Kidney epithelial cell (primary cell): ENCODE measurements around the gene SVEP1. TPM values are rescaled to one million over a fixed set of nuclear protein-coding genes. Genes with fewer than 3 reads are reported as not detected.

Source experiments
- DNase-seq: peaks from one replicate; pipeline ENCODE4 v3.0.0-alpha.2; 2010; ENCODE audit warnings: low read depth
- H3K27me3 ChIP-seq: 2 replicates; pipeline ENCODE4 v1.6.0; 2011; ENCODE audit warnings: low read length; ENCODE audit not compliant: control insufficient read depth, insufficient read depth
- H3K36me3 ChIP-seq: 2 replicates; pipeline ENCODE4 v1.5.1; 2011; ENCODE audit warnings: low read length; ENCODE audit not compliant: control insufficient read depth, insufficient read depth
- H3K4me3 ChIP-seq: 2 replicates; pipeline ENCODE4 v1.5.1; 2011; ENCODE audit warnings: low read depth, mild to moderate bottlenecking, control low read depth, low read length
- total RNA-seq: library from RNA; depleted of rRNA; stranded (reverse); fragments of >200 nt; gene quantifications from 2 replicates; pipeline ENCODE4 v1.2.3, GENCODE V29; 2015
- TF ChIP-seq, protein P1 (sequence below): IDR thresholded peaks from 2 replicates; pipeline ENCODE4 v1.5.1; 2011; ENCODE audit warnings: mild to moderate bottlenecking, moderate library complexity, low read length, control low read depth, inconsistent platforms; ENCODE audit not compliant: insufficient read depth, poor library complexity, severe bottlenecking

SVEP1 gene
- total RNA-seq, 1 donor from 2014 or later: 1.6 TPM

DNA sequence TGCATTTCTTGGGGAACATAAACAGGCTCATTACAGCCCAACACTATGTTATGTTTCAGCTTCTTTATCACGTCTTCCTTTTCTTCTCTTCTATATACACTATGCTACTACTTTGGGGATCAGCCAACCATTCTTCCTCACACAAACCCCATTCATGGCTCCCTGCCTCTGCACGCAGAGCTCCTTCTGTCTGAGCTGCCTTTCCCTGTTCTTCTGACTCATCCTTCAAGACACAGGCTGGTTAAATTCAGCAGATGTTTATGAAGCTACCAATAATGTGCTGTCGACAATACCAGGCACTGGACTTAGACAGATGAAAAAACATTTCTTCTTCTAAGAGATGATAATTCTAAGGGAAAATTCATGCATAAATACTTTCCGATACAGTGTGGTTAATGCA, 139.4 kb downstream of the SVEP1 start:
- H3K36me3 ChIP-seq: no peaks in the 10 kb centered on the region
- no peak for DNase-seq
- H3K27me3 ChIP-seq: no peaks in the 10 kb centered on the region
- TF ChIP-seq, protein P1, sequence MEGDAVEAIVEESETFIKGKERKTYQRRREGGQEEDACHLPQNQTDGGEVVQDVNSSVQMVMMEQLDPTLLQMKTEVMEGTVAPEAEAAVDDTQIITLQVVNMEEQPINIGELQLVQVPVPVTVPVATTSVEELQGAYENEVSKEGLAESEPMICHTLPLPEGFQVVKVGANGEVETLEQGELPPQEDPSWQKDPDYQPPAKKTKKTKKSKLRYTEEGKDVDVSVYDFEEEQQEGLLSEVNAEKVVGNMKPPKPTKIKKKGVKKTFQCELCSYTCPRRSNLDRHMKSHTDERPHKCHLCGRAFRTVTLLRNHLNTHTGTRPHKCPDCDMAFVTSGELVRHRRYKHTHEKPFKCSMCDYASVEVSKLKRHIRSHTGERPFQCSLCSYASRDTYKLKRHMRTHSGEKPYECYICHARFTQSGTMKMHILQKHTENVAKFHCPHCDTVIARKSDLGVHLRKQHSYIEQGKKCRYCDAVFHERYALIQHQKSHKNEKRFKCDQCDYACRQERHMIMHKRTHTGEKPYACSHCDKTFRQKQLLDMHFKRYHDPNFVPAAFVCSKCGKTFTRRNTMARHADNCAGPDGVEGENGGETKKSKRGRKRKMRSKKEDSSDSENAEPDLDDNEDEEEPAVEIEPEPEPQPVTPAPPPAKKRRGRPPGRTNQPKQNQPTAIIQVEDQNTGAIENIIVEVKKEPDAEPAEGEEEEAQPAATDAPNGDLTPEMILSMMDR: no peak
- no peak overlapping the region for H3K4me3 ChIP-seq

DNA sequence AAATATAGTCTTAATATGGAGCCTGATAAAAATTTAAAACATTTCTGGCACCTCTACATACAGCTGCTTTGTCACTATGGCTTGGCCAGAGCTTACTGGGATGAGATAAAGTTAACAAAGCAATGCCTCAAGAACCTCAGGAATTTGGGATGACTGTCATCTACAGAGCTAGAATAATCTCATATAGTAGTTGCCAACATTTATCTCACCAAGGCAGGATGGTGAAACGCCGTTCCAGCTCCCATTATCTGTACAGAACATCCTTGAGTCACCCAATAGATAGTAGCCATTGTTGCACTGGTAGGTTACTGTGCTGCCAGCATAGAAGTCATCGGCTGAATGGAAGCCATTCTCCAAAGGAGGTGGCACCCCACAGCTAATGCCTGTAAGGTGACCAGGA, 147.3 kb downstream of the SVEP1 start:
- TF ChIP-seq, protein P1: no peak
- Histone ChIP-seq H3K36me3 (no peaks in the 10 kb centered on the region), H3K4me3 (no peak overlapping the region), H3K27me3 (no peaks in the 10 kb centered on the region)
- DNase-seq: no peak

DNA sequence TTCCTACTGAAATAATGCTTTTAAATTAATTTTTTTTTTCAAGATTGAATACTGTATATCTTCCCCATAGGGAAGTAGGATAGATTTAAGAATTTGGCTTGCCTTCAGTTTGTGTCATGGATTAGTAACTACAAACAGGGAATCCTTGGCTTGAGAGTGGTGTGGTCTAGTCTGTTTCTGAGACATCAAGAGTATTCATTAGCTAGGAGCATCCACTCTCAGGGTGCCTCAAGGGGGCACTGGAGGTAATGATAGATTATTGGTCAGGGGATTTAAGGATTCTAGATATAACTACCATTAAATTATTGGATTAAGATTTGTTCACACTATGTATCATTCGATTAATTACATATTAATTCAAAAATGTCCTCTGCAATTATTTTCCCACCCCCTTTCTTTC, 150.1 kb downstream of the SVEP1 start:
- H3K36me3 ChIP-seq: no peaks in the 10 kb centered on the region
- DNase-seq: no peak
- H3K27me3 ChIP-seq: no peaks in the 10 kb centered on the region
- TF ChIP-seq, protein P1: peak; percentile 1
- H3K4me3 ChIP-seq: no peak overlapping the region

GRCh38 chr9:110427497-110428104, 151.9 kb downstream of the SVEP1 start:
- H3K36me3 ChIP-seq: no peaks in the 10 kb centered on the region
- H3K4me3 ChIP-seq: no peak overlapping the region
- DNase-seq: no peak
- TF ChIP-seq, protein P1: peak; percentile 75
- H3K27me3 ChIP-seq: no peaks in the 10 kb centered on the region

DNA sequence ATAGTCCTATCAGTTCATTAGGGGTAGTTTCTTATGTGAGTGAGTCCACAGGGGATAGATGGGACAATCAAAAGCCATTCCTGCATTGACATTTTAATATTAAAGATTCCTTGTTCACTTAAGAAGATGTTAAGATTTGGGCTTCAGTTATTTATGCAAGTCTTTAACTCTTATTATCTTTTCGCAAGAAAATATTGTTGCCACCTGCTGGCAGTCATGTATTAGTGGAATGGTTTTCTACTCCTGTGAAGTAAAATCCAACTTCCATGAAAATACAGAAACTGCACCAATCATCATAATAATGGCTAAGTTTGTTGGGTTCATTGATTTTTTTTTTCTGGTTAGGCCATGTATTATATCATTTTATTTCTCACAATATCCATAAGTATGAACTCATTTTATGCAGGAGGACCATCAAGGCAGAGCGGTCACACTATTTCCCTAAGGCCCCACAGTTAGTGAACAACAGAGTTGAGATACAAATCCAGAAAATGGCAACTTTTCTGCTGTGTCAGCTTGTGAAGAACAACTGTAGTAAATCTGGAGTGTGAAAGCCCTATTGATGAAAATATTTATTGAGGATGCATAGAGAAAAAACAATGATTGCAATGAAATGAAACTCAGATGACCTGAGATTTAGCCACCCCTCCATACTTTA, 153.4 kb downstream of the SVEP1 start:
- Histone ChIP-seq H3K4me3 (no peak overlapping the region), H3K36me3 (no peaks in the 10 kb centered on the region), H3K27me3 (no peaks in the 10 kb centered on the region)
- DNase-seq: no peak
- TF ChIP-seq, protein P1: peak; percentile 46

- Histone ChIP-seq H3K27me3 (no peaks in the 10 kb centered on the region), H3K36me3 (no peaks in the 10 kb centered on the region), H3K4me3 (no peak overlapping the region)
- no peak for DNase-seq
- TF ChIP-seq, protein P1: no peak
Observed at GRCh38 chr9:110414471-110414870, 165.1 kb downstream of the SVEP1 start.
